Heart left ventricle (tissue), 16 donors: ENCODE measurements around the gene WNT7B. TPM values are rescaled to one million over a fixed set of nuclear protein-coding genes. Genes with fewer than 3 reads are reported as not detected.

ENCODE experiments used
- ATAC-seq, 4 donors: fragments of 200-7000 bp; cut with Tn5 transposase; one replicate each; pipeline ENCODE4 v1.9.1; 2020 to 2022; ENCODE audit warnings: moderate library complexity in 4 of 4, mild to moderate bottlenecking in 3 of 4, moderate number of reproducible peaks in 1 of 4
- DNase-seq, 5 donors: peaks; one replicate each; pipeline ENCODE4 v3.0.0-alpha.2; 2020
- H3K27ac ChIP-seq, 12 donors: fragments of 200-600 bp; sonication (generic) in 4 of 12; one replicate each; pipeline versions ENCODE4 v1.5.0 to v1.8.0; 2016 to 2022; ENCODE audit warnings: mild to moderate bottlenecking in 2 of 12
- H3K27me3 ChIP-seq, 9 donors: fragments of 200-600 bp; sonication (generic) in 2 of 9; one replicate each; pipeline versions ENCODE4 v1.5.1 to v1.8.0; 2016 to 2022; ENCODE audit warnings: mild to moderate bottlenecking in 3 of 9
- H3K36me3 ChIP-seq, 9 donors: fragments of 200-600 bp; sonication (generic) in 2 of 9; one replicate each; pipeline versions ENCODE4 v1.5.0 to v1.8.0; 2018 to 2022; ENCODE audit warnings: mild to moderate bottlenecking in 2 of 9
- H3K4me1 ChIP-seq, 12 donors: fragments of 200-600 bp; sonication (generic) in 4 of 12; one replicate each; pipeline versions ENCODE4 v1.5.0 to v1.8.0; 2016 to 2022; ENCODE audit warnings: mild to moderate bottlenecking in 3 of 12
- H3K4me3 ChIP-seq, 12 donors: fragments of 200-600 bp; sonication (generic) in 4 of 12; one replicate each; pipeline versions ENCODE4 v1.5.0 to v1.8.0; 2017 to 2022; ENCODE audit warnings: mild to moderate bottlenecking in 9 of 12, moderate library complexity in 4 of 12
- H3K9me3 ChIP-seq, 12 donors: fragments of 200-600 bp; sonication (generic) in 4 of 12; one replicate each; pipeline versions ENCODE4 v1.5.0 to v1.8.0; 2016 to 2022; ENCODE audit warnings: mild to moderate bottlenecking in 1 of 12
- POLR2A ChIP-seq, 2 donors: fragments of 450-650 bp; IDR thresholded peaks; one replicate each; pipeline ENCODE4 v1.6.1; 2017; ENCODE audit warnings: antibody characterized with exemption in 2 of 2, mild to moderate bottlenecking in 2 of 2, moderate library complexity in 2 of 2
- WGBS, 4 donors: extraction: QIAGEN DNeasy Blood & Tissue Kit in 2 of 4; methylation state at CpG; one replicate each; pipeline versions ENCODE4 v1.1.5 to v1.1.7; 2013 to 2018; 5-methylcytosine and 5-hydroxymethylcytosine counted together
- intact Hi-C, 10 donors: fragments of 100-400 bp; cut with DNase I; formaldehyde crosslinking; loops; one replicate each; pipeline versions ENCODE4 v1.11.1 to v1.14.2; 2022
- polyA plus RNA-seq, 2 donors: library from polyadenylated mRNA; stranded (reverse); fragments of 200-250 nt; gene quantifications; one replicate each; pipeline ENCODE4 v1.2.3, GENCODE V29; 2013
- total RNA-seq, 9 donors: library from RNA; depleted of rRNA in 2 of 9; stranded (reverse); fragments of >200 nt in 2 of 9; fragmentation: NEBNext Ultra II Directional in 3 of 9; extraction: Animal tissue kit (Norgen Biotek cat#: 25700) in 3 of 9; gene quantifications; one replicate each; pipeline versions ENCODE4 v1.1.0 to v1.2.4, GENCODE V29; 2016 to 2023
- TF ChIP-seq, protein P1 (sequence below), 12 donors: fragments of 200-600 bp; sonication (generic) in 4 of 12; IDR thresholded peaks; one replicate each; pipeline versions ENCODE4 v1.5.0 to v1.8.0; 2018 to 2022; ENCODE audit warnings: antibody characterized with exemption in 12 of 12, mild to moderate bottlenecking in 5 of 12
- donor health status: ischemic (EF 13 %, LVEDD 7.1; RV severe dilation, severe dysfunction).
- donor health status: healthy with polysubstance abuse.
- donor health status: DM: no; HTN: yes; CAD: no.
- donor health status: DM: no; HTN: no; CAD: no.
- donor health status: ischemic (EF 25% LVEDD 6.9; RV normal size, moderate dysfunction).
- donor health status: ischemic (EF 25% LVEDD 5.7; RV mildly dilated, moderate dysfunction).
- donor health status: healthy.
- donor health status: DM: yes; HTN: yes; CAD: no.
- donor health status: ischemic (EF 35%, LVEDD 5.7; RV mildly dilated, moderate dysfunction).
- donor health status: nonischemic (EF 11% LVEDD 7.7; RV severe dilation, severe dysfunction).
- donor health status: DM: yes; HTN: yes; CAD: no.
- donor health status: PGD.
- donor health status: ischemic (EF 29% LVEDD 5.4; RV normal size, mild dysfunction).
- donor health status: nonischemic (EF 23%, LVEDD 6.1; RV moderate dilation, normal function).

The WNT7B gene
- total and polyA plus RNA-seq, 11 donors: 0.36 TPM; not detected in 10

DNA sequence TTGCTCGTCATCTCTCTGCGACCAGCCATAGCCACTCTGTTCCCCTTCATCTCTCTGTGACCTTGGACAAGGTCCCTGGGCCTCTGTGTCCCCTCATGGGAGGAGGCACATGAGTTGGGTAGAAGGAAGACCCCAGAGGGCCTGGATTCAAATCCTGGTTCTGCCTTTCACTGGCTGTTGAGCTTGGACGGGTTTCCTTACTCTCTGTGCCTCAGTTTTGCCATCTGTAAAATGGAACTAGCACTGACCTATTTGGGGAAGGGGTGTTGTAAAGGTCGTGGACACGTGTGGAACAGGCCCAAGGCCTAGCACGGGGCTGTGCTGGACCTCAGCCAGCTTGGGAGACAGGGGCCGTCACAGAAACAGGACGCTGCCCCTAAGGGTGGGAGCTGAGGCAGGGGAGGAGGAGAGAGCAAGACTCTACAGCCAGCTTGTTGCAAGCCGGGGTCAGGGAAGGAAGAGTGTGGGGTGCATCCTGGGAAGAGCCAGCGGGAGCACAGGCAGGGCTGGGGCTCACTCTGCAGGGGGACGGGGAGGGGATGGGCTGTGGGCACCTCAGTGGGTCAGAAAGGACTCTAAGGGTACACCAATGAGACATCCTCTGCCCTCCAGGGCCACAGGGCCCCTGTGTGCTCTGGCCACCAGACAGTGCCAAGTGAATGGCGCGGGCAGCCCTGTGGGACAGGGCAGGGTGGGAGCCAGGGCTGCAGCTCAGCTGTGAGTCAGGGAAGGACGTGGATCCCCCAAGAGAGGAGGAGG is 59.1 kb downstream of the WNT7B start:
- Histone ChIP-seq H3K9me3 (peaks cover 0 to 6% (median 0%) of the 10 kb centered on the region in 12 donors), H3K4me1 (peaks cover 0 to 1% (median 0%) of the 10 kb centered on the region in 12 donors), H3K27ac (no peak overlapping the region), H3K4me3 (no peak overlapping the region), H3K27me3 (peaks cover 0 to 4% (median 0%) of the 10 kb centered on the region in 9 donors), H3K36me3 (no peaks in the 10 kb centered on the region)
- DNase-seq: no peak
- ATAC-seq: no peak
- WGBS, 4 donors: 72 to 77% (median 75%) methylated on average over 14 of the region's 14 CpGs
- intact Hi-C loops: no loop called here
- TF ChIP-seq POLR2A (IDR thresholded peaks at IDR 0.05): no peak
- TF ChIP-seq, protein P1, sequence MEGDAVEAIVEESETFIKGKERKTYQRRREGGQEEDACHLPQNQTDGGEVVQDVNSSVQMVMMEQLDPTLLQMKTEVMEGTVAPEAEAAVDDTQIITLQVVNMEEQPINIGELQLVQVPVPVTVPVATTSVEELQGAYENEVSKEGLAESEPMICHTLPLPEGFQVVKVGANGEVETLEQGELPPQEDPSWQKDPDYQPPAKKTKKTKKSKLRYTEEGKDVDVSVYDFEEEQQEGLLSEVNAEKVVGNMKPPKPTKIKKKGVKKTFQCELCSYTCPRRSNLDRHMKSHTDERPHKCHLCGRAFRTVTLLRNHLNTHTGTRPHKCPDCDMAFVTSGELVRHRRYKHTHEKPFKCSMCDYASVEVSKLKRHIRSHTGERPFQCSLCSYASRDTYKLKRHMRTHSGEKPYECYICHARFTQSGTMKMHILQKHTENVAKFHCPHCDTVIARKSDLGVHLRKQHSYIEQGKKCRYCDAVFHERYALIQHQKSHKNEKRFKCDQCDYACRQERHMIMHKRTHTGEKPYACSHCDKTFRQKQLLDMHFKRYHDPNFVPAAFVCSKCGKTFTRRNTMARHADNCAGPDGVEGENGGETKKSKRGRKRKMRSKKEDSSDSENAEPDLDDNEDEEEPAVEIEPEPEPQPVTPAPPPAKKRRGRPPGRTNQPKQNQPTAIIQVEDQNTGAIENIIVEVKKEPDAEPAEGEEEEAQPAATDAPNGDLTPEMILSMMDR (IDR thresholded peaks at IDR 0.05): no peak

DNA sequence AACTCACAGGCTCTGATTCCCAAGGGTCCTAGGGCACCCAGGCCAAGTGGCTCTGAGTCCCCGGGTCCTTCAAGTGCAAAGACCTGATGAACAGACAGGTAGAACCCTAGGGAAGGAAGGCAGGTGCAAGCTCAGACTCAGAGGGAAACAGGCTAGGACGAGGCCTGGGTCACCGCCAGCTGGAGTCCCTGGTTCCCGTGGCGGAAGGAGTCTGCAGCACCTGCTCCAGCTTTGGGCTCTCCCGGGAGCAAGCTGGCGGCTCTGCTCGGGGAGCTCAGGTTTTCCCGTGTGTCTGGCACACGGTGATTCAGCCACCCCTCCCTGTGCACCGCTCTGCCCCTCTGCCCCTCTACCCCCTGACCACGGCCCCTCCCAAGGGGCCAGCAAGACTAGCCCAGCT is 59.8 kb downstream of the WNT7B start:
- peaks cover 0 to 4% (median 0%) of the 10 kb centered on the region in 9 donors for H3K27me3 ChIP-seq
- no peak for ATAC-seq

DNA sequence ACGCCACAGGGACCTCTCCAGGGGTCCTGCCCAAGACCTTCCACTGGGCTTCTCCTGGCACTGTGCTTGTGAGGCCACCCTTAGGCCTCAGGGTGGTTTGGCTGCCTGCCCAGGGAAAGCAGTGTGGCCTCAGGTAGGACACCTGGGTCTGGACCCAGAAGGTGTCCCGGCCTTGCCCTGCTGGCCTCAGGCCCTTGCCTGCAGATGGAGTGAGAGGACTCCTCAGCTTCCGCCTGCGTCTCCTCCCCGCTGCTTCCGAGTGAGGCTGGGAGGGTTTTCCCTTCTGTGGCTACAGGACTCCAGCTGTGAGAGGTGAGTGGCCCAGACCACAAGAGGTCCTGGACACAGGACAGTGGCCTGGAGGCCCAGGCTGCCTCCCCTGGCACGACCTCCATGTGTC is 60.4 kb downstream of the WNT7B start:
- no peak for ATAC-seq
- 61 to 81% (median 73%) methylated on average over 5 to 7 of the region's 7 CpGs for WGBS, 4 donors
- intact Hi-C loops: no loop called here

More for the DNA sequence above, 59.8 kb downstream of the WNT7B start:
- intact Hi-C loops: no loop called here
- 56 to 88% (median 77%) methylated on average over 4 to 12 of the region's 12 CpGs for WGBS, 4 donors
- Histone ChIP-seq H3K4me1 (peaks cover 0 to 9% (median 0%) of the 10 kb centered on the region in 12 donors), H3K9me3 (peaks cover 0 to 6% (median 0%) of the 10 kb centered on the region in 12 donors), H3K36me3 (no peaks in the 10 kb centered on the region), H3K27ac (no peak overlapping the region), H3K4me3 (no peak overlapping the region)
- no peak for DNase-seq
- TF ChIP-seq, protein P1 (IDR thresholded peaks at IDR 0.05): no peak
- TF ChIP-seq POLR2A (IDR thresholded peaks at IDR 0.05): no peak

DNA sequence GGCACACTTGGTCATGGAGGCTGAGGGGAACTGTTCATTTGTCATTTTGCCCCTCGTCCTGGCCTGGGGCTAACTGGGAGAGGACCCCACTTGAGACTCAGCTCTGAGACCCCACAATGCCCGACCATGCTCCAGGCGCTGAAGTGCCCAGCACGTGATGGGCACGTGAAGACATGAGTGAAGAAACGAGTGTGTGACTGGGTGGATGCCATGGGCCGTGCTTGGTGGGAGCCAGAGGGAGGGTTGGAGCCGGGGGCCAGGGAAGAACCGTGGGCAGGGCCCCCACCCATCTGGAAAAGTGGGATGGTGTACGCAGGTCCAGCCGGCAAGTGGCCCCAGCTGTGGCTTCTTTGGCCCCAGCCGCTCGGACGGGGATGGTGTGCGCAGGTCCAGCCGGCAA is 61.1 kb downstream of the WNT7B start:
- intact Hi-C loops: no loop called here
- H3K9me3 ChIP-seq: peaks cover 0 to 6% (median 0%) of the 10 kb centered on the region in 12 donors
- ATAC-seq: no peak
- no peak for DNase-seq
- peaks cover 0 to 18% (median 2%) of the 10 kb centered on the region in 12 donors for H3K4me1 ChIP-seq
- H3K27me3 ChIP-seq: peaks cover 0 to 4% (median 0%) of the 10 kb centered on the region in 9 donors
- H3K27ac ChIP-seq: no peak overlapping the region
- H3K36me3 ChIP-seq: no peaks in the 10 kb centered on the region
- no peak overlapping the region for H3K4me3 ChIP-seq
- 85 to 93% (median 91%) methylated on average over 11 to 16 of the region's 16 CpGs for WGBS, 4 donors
- TF ChIP-seq POLR2A (IDR thresholded peaks at IDR 0.05): no peak
- TF ChIP-seq, protein P1 (IDR thresholded peaks at IDR 0.05): no peak

More for the DNA sequence above, 60.4 kb downstream of the WNT7B start:
- no peak overlapping the region for H3K27ac ChIP-seq
- no peak for TF ChIP-seq POLR2A (IDR thresholded peaks at IDR 0.05)
- TF ChIP-seq, protein P1 (IDR thresholded peaks at IDR 0.05): no peak
- peaks cover 0 to 15% (median 2%) of the 10 kb centered on the region in 12 donors for H3K4me1 ChIP-seq
- no peak overlapping the region for H3K4me3 ChIP-seq
- peaks cover 0 to 6% (median 0%) of the 10 kb centered on the region in 12 donors for H3K9me3 ChIP-seq
- no peak for DNase-seq
- no peaks in the 10 kb centered on the region for H3K36me3 ChIP-seq
- H3K27me3 ChIP-seq: peaks cover 0 to 4% (median 0%) of the 10 kb centered on the region in 9 donors
